Esophagus squamous epithelium (tissue), 4 donors: ENCODE measurements around the gene MROH2B.

Experiments
- CTCF ChIP-seq, 6 experiments: fragments of 450-650 bp in 4 of 6; fragments of 200-600 bp in 2 of 6; sonication (generic) in 2 of 6; IDR thresholded peaks; one replicate each; pipeline ENCODE4 v1.5.1; 2016 to 2019; ENCODE audit warnings: antibody characterized with exemption in 6 of 6, mild to moderate bottlenecking in 4 of 6, moderate library complexity in 4 of 6
- POLR2A ChIP-seq, 4 donors: fragments of 450-650 bp; IDR thresholded peaks; one replicate each; pipeline ENCODE4 v1.6.1; 2017; ENCODE audit warnings: antibody characterized with exemption in 4 of 4, mild to moderate bottlenecking in 4 of 4, moderate library complexity in 3 of 4

GRCh38 chr5:41003670-41004376 lies 67.3 kb downstream of the MROH2B start:
- TF ChIP-seq CTCF (IDR thresholded peaks at IDR 0.05): no peak
- TF ChIP-seq POLR2A (IDR thresholded peaks at IDR 0.05): no peak
